ENCODE results near the gene FGF18. TPM values are rescaled to one million over a fixed set of nuclear protein-coding genes. Genes with fewer than 3 reads are reported as not detected.

The FGF18 gene
- total RNA-seq, 1 donor from 2014 or later = 1.7 TPM

DNA sequence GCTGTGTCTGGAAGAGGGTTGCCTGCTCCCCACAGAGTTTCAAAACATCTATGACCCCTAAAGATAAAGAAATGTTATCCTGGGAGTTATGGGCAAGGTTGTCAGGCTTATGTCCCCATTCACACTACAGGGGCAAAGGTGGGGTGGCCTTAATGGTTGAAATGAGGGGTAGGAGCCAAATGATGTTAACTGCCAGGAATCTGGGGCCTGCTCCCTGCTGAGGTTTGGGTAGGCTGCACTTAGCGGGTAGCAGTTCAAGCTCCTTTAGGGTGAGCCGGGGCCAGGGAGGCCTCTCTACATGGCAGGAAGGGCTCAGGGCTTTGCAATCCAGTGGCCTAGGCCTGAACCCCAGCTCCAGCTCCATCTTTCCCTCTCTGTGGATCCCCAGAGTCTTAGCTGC lies 3.0 kb downstream of the FGF18 start:
- DNase-seq (ENCODE audit: low spot score) = peak; percentile 68

DNA sequence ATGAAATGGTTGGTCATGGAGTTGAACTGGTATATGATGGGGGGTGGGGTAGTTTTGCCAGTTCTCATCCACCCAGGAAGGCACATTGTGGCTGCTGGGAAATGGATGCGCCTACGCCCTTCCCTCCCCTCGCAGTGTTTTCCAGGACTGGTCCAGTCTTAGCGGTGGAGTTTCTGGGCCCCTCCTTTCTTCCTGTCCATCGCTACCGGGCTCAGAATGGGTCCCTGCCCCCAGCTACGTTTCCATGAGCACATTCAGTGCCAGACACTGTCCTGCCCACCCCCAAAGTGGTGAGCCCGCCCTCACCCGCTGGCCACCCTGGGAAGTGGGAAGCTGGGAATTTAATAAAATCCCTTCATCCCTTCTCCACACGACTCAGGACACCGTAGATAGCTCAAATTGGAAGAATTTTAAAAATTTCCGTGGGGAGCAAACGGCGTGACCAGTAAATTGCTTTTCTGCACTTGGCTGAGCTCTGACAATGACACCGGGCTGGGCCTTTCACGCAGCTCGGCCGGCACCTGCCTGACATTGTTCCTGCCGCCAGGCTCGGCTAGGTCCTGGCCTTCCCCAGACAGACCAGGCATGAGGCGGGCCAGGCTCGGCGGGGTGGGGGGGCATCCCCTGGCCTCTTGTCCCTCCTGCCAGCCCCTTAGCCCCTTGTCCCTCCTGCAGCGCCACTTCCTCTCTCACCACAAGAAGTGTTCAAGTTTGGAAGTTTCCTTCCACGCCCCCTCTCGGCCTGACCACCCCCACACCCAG lies 3.6 kb downstream of the FGF18 start:
- DNase-seq (ENCODE audit: low spot score) = peak; percentile 79

- DNase-seq (ENCODE audit: low spot score) = peak; percentile 14
Observed at GRCh38 chr5:171424726-171425125, 5.3 kb downstream of the FGF18 start.

DNA sequence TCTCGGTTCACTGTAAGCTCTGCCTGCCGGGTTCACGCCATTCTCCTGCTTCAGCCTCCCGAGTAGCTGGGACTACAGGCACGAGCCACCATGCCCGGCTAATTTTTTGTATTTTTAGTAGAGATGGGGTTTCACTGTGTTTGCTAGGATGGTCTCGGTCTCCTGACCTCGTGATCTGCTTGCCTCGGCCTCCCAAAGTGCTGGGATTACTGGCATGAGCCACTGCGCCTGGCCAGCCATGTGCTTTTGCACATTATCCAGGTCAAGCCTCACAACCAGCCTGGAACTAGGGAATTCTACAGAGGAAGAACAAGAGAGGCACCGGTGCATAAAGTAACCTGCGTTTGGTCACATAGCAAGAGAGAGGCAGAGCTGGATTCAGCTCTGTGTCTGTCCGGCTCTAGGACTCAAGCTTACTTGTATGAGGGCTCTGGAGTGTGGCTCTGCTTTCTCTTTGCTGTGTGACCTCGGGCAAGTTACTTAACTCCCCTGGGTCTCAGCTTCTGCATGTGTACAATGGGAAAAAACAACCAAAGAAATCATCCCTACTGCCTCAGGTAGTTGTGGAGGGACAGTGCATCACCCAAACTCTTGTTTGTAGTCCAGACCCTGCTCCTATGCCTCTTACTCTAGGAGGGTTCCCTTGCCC lies 6.3 kb downstream of the FGF18 start:
- DNase-seq (ENCODE audit: low spot score) = peak; percentile 49

- peak; percentile 59 for DNase-seq (ENCODE audit: low spot score)
Observed at GRCh38 chr5:171426266-171426665, 6.8 kb downstream of the FGF18 start.

DNA sequence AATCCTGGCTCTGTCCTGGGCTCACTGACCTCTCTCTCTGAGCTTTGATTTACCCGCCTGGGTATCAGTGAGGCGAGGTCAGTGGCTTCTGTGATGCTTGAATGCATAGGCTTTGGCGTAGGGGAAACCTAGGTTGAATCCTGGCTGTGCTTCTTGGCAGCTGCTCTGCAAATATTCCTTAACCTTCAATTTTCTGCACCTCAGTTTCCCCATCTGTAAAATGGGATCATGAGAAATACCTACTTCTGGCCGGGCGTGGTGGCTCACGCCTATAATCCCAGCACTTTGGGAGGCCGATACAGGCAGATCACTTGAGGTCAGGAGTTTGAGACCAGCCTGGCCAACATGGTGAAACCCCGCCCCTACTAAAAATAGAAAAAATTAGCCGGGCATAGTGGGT lies 7.2 kb downstream of the FGF18 start:
- DNase-seq (ENCODE audit: low spot score) = no peak

- peak; percentile 68 for DNase-seq (ENCODE audit: low spot score)
Observed at GRCh38 chr5:171427318-171428167, 8.1 kb downstream of the FGF18 start.

DNA sequence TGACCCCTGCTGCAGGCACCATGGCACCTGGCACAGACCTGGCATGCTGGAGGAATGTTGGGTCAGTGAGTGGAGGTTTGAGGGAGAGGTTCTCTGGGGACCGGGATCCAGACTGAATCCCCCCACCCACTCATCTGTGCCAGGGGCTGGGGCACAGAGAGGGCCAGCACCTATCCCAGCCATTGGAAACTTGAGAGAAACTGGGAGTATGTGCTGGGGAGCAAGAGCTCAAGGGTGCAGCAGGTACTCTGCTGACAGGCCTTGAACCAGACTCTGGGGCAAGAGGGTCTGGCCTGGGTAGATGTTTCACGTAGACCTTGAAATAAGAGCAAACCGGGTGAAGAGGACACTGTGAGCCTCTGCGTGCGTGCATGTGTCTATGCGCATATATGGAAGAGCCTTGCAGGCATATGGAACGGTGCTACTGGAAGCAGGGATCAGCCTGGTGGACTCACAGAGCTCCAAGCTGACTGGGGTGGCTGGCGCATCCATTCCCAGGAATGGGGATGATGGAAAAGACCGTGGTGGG lies 8.8 kb downstream of the FGF18 start:
- peak; percentile 47 for DNase-seq (ENCODE audit: low spot score)

GRCh38 chr5:171428809-171429542 lies 9.5 kb downstream of the FGF18 start:
- DNase-seq (ENCODE audit: low spot score) = peak; percentile 59

GRCh38 chr5:171429543-171429910 lies 10.1 kb downstream of the FGF18 start:
- peak; percentile 81 for DNase-seq (ENCODE audit: low spot score)

DNA sequence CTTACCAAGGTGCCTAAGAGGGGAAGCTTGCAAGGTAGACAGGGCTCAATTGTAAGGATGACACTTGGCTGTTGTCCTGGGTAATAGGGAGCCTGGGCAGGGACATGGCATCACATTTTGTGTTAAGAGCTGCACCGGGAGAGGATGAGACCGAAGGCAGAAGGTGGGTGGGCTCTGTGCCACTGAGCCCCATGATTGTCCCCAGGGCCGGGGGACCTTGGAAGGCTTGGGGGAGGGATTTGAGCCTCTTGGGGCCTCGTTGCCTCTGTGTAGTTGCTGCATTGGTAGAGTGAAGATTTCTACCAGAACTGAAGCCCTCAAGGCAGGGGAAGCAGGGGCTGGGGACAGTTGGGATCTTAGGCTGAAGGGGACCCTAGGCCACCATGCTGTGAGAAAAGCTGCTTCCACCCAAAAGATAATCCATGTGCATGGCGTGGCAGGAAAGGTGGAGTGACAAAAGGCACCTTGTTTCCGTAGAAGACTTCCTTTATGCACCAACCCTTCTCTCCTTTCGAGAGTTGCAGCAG lies 11.9 kb downstream of the FGF18 start:
- DNase-seq (ENCODE audit: low spot score) = peak; percentile 69

GRCh38 chr5:171432076-171432475 lies 12.6 kb downstream of the FGF18 start:
- peak; percentile 84 for DNase-seq (ENCODE audit: low spot score)

- DNase-seq (ENCODE audit: low spot score) = no peak
Observed at GRCh38 chr5:171432583-171433351, 13.3 kb downstream of the FGF18 start.

DNA sequence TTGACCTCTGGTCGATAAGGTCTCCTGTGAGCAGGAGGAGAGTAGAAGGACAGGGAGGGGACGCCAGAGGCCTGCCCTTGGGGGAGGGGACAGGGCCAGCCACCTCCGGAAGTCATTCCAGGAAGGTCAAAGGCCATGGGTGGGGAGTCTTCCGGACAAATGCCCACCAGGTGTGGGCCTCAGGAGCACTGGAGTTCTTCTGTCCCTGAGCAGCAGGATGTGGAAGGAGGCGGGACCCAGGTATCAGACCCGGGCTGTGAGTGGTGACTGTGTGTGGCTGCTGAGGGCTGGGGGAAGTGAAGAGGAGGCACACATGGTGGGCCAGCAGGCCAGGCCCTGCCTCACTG lies 13.9 kb downstream of the FGF18 start:
- DNase-seq (ENCODE audit: low spot score) = no peak

DNA sequence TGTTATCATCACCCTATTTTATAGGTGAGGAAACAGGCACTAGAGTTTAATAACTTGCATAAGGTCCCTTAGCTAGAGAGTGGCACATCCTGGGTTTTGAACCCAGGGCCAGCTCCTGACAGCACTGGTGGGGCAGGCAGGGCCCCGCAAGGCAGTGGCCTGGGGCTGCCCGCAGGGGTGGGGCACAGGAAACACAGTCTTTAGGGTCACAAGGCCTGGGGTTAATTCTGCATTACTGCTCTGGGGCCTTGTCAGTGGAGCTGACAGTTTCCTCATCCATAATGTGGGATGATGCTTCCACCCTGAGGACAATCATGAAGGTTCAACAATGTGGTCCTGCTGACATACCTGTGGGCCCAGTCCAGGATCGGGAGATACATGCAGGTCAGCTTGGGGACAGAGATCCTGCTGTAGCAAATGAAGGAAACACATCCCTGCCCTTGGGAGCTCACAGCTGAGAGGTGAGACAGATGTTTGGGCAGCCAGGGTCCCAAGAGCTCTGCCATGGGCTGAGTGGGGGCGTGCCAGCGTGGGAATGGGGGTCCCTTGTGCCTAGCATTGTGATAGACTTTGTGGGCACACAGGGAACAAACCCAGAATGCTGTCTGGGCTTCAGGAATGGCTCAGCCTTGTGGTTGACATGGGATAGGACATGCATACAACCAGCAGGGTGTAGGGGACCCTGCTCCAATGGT lies 14.7 kb downstream of the FGF18 start:
- no peak for DNase-seq (ENCODE audit: low spot score)

DNA sequence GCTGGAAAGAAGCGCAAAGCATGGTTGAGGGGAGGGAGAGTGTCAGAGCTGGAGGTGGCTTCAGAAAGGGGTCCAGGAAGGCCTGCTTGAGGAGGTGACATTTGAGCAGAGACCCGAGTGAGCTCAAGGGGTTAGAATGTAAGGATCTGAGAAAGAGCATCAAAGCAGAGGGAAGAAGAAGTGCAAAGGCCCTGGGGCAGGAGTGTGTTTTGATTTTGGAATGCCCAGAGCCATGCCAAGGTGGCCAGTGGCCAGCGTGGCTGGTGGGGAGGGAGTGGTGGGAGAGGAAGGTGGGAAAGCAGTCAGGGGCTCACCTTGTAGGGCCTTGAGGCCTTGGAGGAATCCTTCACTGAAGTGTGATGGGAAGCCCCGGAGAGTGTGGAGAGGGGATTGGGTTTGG lies 15.4 kb downstream of the FGF18 start:
- DNase-seq (ENCODE audit: low spot score) = no peak

DNA sequence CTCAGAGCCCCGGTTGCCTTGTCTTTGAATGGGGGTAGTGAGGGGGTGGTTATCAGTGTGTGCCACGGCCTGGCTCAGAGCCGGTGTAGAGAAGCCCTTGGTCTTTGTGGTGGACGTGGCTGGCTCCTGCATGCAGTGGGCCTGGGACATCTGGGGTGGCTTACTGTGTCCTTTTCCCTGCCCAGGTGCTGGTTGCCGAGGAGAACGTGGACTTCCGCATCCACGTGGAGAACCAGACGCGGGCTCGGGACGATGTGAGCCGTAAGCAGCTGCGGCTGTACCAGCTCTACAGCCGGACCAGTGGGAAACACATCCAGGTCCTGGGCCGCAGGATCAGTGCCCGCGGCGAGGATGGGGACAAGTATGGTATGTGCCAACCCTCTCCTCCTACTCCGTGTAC lies 16.5 kb downstream of the FGF18 start:
- no peak for DNase-seq (ENCODE audit: low spot score)

DNA sequence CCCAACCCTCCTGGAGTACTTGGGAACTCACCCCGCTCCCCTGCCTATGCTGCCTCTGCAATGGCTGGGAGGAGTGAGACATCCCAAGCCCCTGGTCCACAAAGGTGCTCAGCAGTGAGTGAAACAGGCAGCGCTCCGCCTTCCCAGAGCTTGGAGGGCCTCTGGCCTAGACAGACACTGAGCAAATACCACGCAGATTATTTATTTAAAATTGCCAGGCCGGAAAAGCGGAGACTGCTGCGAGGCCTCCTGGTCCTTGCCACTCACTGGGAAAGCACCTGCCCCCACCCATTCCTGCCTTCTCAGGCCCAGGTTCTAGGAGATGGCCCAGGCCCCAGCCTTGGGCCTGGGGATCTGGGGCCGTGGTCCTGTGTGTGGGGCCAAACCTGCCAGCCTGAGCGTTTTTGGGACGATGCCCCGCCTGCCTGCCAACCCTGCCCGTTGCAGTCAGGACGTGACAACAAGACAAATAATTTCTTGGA lies 17.4 kb downstream of the FGF18 start:
- DNase-seq (ENCODE audit: low spot score) = no peak

DNA sequence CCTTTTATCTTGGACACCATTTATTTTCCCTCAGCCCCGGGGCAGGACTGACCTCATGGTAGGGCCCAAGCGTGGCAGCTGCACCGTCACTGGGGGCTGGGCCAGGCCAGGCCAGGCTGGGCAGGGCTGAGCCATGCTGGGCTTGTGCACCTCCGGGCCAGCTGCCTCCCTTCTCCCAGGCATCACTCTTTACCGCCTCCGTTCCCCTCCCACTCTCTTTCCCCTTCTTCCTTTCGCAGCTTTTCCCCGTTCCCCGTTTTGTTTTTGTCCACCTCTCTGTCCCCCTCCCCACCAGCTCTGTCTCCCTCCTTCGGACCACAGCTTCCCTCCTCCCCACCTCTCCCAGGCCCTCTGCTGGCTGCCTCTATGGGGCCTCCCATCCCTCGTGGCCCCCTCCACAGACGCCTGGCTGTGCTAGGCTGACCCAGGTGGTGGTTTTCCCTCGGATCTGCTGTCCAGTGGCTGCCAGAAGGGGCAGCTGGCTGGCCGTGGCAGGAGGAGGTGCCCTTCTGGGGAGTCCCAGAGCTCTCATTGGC lies 17.9 kb downstream of the FGF18 start:
- no peak for DNase-seq (ENCODE audit: low spot score)
